ENCODE results near the gene ERCC3.
"Not testable (repeated sequence)": the region's sequence is repeated elsewhere in the genome, so short reads cannot be mapped to it uniquely, and the experiment has no call there.

The ERCC3 gene

DNA sequence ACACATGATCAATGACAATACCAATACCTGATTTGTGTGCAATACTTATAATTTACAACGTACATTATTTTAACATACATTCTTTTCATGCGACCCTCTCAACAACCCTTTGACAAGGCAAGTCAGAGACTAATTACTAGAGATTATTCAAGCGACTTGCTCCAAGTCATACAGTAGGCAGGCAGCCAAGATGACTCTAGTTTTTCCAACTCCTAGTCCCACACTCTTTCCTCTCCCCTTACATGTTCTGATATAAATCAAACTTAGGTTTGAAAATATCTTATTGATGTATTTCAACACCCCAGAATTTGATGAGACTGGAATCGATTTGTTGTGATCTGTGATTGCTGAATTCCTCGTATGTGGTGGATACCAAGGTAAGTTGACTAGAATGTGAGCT, 65.8 kb downstream of the ERCC3 start:
- no peak for FAIRE-seq

DNA sequence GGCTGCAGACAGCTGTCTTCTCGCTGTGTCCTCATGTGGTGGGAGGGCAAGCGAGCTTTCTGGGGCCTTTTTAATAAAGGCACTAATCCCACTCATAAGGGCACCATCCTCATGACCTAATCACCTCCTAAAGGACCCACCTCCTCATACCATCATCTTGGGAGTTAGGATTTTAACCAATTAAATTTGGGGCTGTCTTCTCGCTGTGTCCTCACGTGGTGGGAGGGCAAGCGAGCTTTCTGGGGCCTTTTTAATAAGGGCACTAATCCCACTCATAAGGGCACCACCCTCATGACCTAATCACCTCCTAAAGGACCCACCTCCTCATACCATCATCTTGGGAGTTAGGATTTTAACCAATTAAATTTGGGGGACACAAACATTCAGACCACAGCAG, 66.7 kb downstream of the ERCC3 start:
- not testable (repeated sequence) for DNase-seq (ENCODE audit: extremely low spot score, insufficient read length, low read depth); FAIRE-seq

More for the DNA sequence above, 65.8 kb downstream of the ERCC3 start:
- DNase-seq (ENCODE audit: extremely low spot score, insufficient read length, low read depth) = no peak

DNA sequence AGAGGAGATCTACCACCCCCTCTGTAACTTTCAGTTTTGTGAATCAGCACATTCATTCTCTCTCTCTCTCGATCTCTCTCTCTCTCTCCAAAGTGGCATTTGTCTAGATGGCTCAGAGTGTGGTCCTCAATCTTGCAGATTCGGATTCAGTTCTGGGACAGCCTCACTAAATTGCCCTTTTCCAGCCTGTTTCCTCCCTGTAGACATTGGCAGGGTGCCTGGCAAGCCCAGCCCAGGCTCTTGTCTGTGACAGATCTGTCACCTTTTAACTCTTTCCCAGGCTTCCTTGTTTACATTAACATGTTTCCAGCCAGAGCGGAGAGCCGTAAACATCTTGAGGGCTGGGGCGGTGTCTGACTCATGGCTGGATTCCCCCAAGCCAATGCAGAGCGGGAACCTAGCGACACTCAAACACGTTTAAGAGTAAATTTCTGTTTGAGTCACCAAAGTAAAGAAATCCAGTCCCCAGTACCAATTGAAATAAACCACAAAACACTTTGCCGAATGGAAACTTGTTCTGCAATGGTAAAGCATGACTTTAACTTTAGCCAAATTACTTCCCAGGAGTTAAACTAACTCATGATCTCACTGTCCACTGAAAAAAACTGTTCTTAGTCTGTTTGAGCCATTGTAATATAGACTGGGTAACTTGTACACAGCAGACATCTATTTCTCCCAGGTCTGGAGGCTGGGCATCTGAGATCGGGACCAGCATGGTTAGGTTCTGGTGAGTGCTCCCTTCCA, 67.3 kb downstream of the ERCC3 start:
- DNase-seq (ENCODE audit: extremely low spot score, insufficient read length, low read depth) (no peak), FAIRE-seq (no peak)

DNA sequence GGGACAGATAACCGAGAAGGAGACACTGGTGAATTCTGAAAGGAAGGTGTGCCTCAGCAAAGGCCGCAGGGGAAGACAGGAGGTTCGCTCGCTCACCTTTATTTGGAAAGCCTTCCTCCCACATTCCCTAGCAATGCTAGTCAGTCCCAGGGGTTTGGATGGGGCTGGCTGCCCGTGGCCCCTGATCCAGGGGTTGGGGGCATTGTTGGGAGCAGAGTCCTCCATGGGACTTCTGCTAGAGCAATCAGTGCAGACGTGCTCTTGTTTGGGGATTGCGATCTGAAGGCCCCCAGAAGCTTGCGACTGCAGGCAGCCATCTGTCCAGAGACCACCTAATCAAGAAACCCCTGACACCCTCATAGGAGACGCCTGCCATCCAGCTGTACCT, 67.8 kb downstream of the ERCC3 start:
- DNase-seq (ENCODE audit: extremely low spot score, insufficient read length, low read depth) = no peak
- FAIRE-seq = no peak

DNA sequence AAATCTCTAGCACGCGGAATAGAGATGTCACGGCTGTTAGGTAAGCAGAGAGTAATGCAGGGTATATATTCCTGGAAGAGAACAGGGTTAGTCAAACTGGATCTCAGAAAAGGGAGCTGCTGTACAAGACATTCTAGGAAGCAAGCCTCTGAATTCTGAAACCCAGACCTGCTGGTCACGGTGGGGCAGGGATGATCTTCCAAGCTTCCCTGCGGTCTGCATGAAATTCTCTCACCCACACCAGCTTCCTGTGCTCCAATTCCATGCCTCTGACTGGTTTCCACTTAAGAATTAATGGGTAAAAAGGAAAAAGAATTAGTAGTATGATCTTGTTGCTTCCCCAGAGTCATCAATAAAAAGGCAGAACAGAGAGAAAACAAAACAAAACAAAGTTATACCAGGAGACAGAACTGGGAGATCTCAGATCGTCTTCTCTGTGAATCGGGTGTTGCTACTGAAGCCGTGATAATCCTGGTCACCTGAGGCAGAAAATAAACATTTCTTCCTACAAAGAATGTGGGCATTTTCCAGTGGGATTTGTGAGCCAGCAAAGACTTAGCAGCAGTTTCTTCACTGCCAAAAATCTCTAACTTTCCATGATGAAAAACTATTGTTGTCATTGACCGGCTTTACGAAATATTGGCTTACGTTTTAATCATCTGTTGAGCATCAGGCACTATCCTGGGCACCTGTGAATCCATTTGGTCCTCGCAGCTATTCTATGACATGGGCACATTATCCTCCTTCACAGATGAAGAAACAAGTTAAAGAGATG, 68.6 kb downstream of the ERCC3 start:
- FAIRE-seq = no peak
- no peak for DNase-seq (ENCODE audit: extremely low spot score, insufficient read length, low read depth)

DNA sequence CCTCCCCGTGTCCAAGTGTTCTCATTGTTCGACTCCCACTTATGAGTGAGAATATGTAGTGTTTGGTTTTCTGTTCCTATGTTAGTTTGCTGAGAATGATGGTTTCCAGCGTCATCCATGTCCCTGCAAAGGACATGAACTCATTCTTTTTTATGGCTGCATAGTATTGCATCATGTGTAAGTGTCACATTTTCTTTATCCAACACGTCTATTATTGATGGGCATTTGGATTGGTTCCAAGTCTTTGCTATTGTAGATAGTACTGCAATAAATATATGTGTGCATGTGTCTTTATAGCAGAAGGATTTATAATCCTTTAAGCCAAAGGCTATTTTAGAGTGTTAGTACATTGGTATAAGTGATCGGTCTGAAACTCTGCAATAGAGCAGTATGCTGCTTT, 69.8 kb downstream of the ERCC3 start:
- DNase-seq (ENCODE audit: extremely low spot score, insufficient read length, low read depth); FAIRE-seq: not testable (repeated sequence)

DNA sequence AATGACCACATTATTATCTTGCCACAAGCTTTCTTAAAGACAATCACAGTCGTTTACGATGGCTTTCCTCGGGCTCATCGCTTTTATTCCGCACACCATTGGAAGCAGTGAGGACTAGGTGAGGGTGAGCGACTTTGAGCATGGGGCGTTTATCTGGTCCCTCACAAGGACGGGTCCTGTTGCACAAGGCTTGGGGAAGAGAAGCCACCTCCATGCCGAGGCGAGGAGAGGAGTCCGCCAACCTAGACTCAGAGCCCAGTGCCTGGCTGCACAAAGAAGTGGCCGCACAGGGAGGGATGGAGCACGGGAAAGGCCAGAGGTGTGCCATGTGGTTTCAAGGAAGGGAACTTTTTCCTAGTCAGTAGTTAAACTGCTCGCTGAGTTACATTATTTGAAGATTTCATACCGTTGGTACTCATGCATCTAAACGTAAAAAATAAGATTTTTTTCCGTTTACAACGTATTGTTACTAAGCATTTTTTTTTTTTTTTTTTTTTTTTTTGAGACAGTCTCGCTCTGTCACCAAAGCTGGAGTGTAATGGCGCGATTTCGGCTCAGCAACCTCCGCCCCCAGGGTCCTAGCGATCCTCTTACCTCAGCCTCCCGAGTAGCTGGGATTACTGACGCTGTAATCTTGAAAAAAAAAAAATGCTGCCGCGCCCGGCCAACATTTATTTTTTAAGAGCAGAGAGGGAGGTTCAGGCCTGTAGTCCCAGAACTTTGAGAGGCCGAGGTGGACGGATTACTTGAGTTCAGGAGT, 73.0 kb downstream of the ERCC3 start:
- FAIRE-seq (no peak), DNase-seq (ENCODE audit: extremely low spot score, insufficient read length, low read depth) (no peak)

DNA sequence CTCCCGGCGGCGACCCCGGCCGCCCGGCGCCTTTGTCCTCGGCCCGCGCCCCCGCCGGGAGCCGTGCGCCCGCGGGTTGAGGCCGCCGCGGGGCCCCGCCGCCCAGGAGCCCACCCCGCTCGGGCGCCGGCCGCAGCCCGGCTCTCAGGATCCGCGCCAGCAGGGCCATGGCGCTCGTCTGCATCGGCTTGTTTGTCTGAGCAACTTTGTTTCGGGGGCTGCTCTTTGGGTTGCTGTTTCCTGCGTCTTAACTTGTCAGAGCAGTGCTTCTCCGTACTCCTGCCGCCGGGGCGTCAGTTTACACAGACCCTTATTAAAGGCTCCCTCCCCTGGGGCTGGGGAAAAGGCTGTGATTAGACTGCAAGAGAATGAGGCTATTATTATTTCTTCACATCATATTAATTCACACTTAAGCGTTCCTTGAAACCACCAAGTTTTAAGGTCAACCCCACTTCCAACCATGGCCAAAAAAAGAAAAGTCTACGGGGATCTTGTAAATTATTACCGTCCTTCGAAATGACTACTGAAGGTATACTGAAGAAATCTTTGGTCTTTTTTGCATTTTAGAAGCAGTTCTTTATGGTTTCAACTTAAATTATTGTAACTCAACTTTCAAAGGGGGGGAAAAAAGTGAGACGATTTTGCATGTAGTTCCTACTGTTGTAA, 73.7 kb downstream of the ERCC3 start, which contains the start of gene CYP27C1:
Gene CYP27C1, minus strand, starts transcription at position 198 of the 666 bp plus-strand sequence. Its CDS starts 29 bp downstream, at position 169.
- FAIRE-seq = no peak
- no peak for DNase-seq (ENCODE audit: extremely low spot score, insufficient read length, low read depth)

DNA sequence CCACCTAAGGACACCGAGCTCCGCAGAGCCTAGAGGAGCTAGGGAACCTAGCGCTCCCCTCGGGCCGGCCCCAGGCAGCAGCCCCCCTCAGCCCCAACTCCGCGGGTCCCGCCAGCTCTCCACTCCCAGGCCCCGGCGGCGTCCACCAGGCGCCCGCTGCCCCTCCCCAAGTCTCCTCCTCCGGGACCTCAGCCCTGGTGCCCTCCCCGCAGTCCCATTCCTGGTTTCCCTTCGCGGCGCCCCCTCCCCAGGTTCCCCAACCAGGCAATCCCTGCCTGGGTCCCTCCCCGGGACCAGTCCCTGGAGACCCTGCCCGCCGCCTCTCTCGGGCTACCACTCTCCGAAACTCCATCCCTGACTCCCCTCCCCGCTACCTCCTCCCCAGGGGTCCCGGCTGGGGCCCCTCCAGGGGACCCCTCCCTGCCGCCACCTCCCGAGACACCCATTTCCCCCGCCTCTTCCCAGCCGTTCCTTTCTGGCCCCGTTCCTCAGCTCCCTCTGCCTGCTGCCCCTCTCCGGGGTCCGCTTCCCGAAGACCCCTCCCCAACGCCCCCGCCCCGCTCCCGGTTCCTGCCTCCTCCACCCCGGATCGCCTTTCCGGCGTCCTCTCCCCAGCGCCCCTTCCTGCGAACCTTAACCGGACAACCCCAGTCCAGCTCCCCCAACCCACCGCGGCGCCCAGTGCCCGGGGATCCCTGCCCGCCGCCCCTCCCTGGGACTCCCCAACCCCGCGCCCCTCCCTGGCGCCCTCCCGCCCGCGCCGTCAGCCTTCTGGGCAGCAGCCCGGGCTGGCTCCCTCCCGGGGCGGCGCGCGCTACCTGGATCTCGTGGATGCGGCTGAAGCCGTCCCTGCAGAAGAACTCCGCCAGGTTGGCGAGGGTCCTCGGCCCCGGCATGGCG, 74.5 kb downstream of the ERCC3 start:
- DNase-seq (ENCODE audit: extremely low spot score, insufficient read length, low read depth) (no peak), FAIRE-seq (no peak)

DNA sequence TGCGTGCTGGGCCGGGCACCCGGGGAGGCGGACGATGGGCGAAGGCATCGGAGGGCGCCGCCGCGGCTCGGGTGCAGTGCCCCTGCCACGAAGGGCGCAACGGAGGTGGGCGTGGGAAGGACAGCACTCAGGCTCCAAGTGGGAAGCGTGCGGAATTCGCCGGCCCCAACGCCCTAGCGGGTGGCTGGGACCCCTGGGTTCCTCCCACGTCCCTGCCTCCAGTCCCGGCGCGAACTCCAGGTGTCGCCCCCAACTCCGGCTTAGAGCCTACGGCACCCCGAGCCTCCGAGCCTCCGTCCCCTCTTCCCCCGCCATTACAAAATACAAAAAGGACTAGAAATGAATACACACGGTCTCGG, 75.2 kb downstream of the ERCC3 start:
- DNase-seq (ENCODE audit: extremely low spot score, insufficient read length, low read depth) (no peak), FAIRE-seq (no peak)

DNA sequence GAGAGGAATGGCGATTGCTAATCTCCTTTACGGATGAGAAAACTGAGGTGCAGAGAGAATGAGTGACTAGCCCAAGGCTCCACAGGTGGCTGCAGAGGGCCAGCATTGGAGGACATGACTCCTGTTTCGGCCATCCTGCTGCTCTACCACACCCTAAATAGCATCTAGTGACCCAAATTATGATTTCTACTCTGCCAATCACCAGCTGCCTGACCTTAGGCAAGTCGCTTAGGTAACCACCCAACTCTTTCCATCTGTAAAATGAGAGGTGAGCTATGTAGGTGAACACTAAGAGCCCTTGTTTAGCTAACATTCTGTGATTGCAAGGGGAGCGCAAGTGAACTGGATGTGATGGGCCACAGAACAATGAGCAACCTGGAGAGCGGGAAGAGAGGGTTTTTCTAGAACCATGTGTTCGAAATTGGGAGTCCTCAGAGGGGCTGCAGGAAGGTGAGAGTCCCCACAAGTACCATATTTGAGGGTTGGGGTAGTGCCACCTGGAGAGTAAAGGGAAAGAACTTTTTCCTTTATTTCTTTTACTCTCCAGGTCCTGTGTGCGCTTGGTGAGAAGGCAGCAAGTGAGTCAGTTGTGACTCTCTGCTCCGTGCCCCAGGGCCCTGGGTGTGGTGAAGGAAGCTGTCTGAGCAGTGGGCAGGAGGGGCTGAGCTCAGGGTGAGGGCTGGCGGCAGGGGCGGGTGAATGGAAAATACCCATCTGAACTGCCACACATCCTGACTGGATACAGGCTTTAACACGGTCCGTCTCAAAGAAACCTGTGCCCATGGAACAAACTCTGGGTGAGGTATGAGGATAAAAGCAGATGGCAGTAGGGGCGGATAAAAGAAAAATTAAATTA, 76.2 kb downstream of the ERCC3 start:
- no peak for DNase-seq (ENCODE audit: extremely low spot score, insufficient read length, low read depth)
- FAIRE-seq = no peak

DNA sequence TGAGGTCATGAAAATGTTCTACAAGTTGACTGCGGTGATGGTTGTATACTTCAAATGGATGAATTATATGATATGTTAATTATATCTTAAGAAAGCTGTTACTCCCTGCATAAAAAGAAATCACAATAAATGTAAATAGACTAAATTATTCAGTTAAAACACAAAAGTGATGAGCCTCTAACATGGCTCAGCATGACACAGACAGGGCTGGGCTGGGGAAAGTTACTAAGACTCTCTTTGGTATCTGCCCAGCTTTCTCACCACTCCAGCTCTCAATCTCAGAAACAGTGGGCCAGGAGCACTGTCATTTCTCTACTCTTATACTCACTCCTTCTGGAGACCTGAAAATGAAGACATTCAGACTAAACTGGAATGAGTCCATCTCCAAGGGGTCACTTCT, 77.4 kb downstream of the ERCC3 start:
- FAIRE-seq (no peak), DNase-seq (ENCODE audit: extremely low spot score, insufficient read length, low read depth) (no peak)

DNA sequence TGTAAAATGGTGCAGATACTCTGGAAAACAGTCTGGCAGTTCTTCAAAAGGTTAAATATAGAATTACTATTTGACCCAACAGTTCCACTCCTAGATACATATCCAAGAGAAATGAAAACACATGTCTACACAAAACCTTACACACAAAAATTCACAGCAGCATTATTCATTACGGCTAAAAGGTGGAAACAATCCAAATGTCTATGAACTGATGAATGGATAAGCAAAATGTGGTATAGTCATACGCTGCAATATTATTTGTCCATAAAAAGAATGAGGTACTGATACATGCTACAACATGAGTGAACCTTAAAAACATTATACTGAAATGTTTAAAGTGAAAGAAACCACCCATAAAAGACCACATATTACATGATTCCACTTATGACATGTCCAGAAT, 77.8 kb downstream of the ERCC3 start:
- FAIRE-seq = no peak
- DNase-seq (ENCODE audit: extremely low spot score, insufficient read length, low read depth) = no peak

DNA sequence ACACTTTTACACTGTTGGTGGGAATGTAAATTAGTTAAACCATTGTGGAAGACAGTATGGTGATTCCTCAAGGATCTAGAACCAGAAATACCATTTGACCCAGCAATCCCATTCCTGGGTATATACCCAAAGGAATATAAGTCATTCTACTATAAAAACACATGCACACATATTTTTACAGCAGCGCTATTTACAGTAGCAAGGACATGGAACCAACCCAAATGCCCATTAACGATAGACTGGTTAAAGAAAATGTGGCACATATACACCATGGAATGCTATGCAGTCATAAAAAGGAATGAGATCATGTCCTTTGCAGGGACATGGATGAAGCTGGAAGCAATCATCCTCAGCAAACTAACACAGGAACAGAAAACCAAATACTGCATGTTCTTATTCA, 79.7 kb downstream of the ERCC3 start:
- DNase-seq (ENCODE audit: extremely low spot score, insufficient read length, low read depth) = not testable (repeated sequence)

DNA sequence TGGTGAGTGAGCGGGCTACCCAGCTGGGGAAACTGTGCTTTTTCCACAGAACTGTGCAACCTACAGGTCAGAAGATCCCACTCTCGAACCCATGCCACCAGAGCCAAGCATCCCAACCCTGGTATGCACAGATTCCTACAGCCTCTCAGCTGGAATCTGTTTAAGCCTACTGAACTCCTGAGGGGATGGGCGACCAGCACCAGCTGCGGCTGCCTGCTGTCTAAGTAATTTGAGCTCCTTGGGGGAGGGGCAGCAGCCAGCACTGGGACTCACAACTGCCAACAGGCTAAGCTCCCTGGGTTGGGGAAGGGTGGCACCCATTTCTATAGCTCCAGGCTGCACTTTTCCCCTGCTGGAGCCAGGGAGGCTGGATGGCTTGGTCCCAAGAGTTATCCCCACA, 85.6 kb downstream of the ERCC3 start:
- DNase-seq (ENCODE audit: extremely low spot score, insufficient read length, low read depth) = no peak
- no peak for FAIRE-seq

More for the DNA sequence above, 79.7 kb downstream of the ERCC3 start:
- FAIRE-seq = not testable (repeated sequence)
